NCI-H345 (cell line): ENCODE data around the gene PRR22.
A peak's percentile ranks its signal among the peaks of the same experiment; 100 is the strongest.

Experiments
- DNase-seq: peaks from one replicate; lab custom pipeline; 2025; lab: John Stamatoyannopoulos, UW

The PRR22 gene

DNA sequence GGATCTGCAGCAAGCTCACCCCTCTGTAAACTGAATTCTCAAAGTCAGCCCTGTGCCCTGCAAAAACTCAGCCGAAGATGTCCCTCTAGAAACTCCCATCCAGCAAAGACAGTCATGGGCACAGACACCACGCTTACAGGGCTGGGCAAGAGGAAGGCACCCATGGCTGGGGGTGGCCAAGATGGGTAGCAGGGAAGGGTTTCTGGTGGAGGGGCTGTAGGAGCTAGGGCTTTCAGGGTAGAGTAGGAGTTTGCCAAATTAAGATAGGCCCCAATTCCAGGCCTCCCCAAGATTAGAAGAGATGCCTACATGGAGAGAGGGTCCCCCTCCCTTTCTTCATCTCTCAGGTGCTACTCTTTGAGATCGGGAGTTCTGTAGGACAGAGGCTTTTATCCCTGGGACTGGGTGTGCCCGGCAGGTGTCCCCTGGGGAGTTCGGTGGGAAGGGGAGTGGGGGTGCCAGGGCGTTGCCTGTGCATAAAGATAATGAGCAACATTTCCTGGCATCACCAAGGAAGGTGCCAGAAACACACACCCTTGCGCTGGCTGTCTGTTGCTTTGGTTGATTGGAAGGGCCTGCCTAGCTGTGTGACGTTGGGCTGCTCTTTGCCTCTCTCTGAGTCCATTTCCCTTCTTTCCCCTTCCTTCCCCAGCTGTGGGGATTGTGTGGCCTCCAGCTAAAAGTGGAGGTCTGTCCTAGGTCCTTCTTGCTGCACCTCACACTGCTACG is 29.7 kb upstream of the PRR22 start:
- no peak for DNase-seq

DNA sequence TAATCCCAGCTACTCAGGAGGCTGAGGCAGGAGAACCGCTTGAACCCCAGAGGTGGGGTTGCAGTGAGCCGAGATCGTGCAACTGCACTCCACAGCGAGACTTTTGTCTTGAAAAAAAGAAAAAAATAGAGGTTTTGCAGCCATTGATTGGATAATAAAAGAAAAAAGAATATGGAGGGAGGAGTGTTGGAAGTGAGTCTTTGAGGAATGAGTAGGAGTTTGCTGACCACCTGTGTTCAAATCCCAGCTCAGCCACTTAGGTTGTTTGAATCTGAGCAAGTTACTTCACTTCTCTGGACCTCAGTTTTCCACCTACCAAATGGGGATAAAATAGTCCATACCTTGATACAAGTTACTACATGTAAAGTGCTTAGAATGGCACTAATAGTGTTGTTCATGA is 26.6 kb upstream of the PRR22 start:
- no peak for DNase-seq

GRCh38 chr19:5809469-5809868 is 24.9 kb upstream of the PRR22 start:
- no peak for DNase-seq

GRCh38 chr19:5809053-5809452 is 24.5 kb upstream of the PRR22 start:
- no peak for DNase-seq

GRCh38 chr19:5808120-5808816 is 23.7 kb upstream of the PRR22 start:
- no peak for DNase-seq

DNA sequence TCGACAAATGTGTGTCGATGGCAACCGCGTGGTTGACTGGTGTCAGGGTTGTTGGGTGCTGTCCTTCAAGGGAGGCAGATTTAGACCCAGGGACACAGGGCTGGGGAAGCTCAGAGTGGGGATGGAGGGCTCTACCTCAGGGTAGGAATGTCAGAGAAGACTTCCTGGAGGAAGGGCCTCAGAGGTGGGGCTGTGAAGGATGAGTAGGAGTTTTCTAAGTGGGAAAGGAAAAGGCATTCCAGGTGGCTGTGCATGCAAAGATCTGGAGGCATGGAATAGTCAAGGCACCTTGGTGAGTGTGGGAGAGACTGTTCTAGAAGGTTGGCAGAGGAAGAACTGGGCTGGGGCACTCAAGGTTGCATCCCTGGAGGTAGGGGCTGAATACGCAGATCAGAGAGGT is 22.4 kb upstream of the PRR22 start:
- DNase-seq = no peak

GRCh38 chr19:5806133-5806489 is 21.6 kb upstream of the PRR22 start:
- no peak for DNase-seq

DNA sequence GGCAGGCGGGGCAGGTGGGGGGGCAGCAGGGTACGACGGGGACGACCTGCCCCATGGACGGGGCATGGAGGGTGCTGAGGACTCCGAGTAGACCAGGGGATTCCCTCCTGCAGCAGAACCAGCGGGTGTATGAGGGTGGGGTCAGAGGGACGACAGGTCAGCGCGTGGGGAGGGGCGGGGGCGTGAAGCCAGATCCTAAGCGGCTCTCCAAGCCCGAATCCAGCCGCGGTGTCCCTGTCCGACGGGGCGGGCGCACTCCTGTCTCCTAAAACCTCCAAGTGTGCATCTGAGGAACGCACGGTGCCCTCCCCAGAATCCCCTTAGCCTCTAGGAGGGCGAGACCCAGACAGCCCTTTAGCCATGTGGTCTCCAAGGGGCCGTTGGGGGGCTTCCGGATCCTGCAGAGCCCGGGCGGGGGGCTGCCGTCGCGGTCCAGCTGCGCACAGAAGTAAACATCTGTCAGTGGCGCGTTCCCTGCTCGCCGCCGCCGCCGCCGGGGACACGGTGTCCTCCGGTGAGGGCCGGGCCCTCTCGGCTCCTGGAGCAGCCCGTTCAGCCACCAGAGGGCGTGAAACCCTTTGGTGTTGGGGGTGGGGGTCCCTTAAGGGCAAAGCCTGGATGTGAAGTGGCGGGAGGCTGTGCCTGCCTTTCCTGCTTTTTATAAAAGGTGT is 21.1 kb upstream of the PRR22 start:
- peak; percentile 81 for DNase-seq

DNA sequence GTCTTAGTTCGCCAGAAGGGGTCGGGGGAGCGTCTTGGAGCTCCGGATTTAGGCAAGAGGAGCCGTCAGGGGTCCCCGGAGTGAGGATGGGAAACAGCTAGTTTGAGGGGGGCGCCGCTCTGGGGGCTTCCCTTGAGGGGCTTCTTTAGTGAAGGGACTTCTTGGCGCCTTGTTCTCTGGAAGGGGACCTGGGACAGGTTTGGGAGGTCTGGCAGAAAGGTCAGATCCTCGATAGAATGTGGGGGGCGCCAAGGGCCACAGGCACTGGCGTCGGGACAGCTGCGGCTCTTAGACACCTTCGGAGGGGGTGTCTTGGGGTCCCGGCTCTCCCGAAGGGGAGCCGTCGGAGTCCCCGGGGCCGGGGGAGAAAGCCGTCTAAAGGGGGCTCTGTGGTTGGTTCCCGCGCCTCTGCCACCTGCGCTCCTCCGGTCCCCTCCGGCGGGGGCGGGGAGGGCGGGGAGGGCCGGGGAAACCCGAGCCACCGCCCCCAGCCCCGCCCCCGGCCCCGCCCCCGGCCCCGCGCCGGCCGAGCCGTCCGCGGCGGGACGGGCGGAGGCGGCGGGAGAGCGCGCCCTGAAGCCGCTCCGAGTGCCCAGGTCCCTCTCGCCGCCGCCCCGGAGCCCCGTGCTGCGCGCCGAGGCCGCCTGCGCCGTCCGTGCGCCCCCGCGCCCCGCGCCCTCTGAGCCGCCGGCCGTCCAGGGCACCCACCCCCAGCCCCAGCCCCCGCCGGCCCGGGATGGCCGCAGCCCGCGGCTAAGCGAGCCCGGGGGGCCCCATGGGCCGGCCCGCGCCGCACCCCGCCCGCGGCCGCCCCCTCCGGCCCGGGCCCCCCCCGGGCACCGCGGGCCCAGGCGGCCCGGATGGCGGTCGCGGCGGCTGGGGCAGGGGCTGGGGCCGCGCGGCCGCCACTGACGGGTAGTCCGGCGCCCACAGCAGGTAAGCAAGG is 20.2 kb upstream of the PRR22 start, which contains the start of gene NRTN:
TSS of gene NRTN (plus strand) at position 552 of the 946 bp plus-strand sequence. CDS start 19,099 bp downstream, outside the sequence.
- DNase-seq = peak; percentile 68

DNA sequence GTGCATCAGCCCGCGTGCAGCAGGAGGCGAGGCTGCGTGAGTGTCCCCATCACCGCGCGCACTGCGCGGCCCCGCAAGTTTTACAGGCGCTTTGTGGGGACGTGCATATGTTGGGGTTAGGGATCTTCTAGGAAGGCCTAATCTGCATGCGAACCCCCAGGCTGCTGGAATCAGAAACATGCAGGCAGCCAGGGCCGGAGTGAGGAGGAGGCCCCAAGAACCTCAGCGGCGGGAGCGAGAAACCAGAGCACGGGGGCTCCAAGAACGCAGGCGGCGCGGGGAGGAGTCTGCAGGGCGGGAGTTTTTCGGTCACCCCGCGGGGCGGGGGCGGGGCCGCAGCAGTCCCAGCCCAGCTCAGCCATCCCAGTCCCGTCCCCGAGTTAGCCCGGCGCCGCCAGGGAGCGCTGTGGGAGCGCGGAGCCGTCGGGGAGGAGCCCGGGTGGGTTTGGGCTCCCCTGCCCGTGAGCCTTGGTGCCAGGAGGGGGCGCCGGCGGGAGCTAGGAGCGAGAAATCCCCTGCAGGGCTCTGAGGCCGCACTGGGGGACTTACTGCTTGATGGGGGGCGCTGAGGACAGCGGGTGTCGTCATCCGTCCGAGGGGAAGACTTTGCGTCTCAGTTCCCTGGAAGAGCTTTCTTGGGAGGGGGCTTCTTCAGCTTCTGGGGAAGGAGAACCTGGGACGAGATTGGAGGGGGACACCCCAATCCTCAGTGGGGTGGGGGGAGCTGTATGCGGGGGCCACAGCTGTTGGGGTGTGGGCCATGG is 19.4 kb upstream of the PRR22 start:
- DNase-seq = peak; percentile 96

- DNase-seq = no peak
Observed at GRCh38 chr19:5803441-5803751, 18.9 kb upstream of the PRR22 start.

GRCh38 chr19:5801796-5802619 is 17.5 kb upstream of the PRR22 start:
- DNase-seq = no peak

- no peak for DNase-seq
Observed at GRCh38 chr19:5800361-5801270, 16.1 kb upstream of the PRR22 start.

DNA sequence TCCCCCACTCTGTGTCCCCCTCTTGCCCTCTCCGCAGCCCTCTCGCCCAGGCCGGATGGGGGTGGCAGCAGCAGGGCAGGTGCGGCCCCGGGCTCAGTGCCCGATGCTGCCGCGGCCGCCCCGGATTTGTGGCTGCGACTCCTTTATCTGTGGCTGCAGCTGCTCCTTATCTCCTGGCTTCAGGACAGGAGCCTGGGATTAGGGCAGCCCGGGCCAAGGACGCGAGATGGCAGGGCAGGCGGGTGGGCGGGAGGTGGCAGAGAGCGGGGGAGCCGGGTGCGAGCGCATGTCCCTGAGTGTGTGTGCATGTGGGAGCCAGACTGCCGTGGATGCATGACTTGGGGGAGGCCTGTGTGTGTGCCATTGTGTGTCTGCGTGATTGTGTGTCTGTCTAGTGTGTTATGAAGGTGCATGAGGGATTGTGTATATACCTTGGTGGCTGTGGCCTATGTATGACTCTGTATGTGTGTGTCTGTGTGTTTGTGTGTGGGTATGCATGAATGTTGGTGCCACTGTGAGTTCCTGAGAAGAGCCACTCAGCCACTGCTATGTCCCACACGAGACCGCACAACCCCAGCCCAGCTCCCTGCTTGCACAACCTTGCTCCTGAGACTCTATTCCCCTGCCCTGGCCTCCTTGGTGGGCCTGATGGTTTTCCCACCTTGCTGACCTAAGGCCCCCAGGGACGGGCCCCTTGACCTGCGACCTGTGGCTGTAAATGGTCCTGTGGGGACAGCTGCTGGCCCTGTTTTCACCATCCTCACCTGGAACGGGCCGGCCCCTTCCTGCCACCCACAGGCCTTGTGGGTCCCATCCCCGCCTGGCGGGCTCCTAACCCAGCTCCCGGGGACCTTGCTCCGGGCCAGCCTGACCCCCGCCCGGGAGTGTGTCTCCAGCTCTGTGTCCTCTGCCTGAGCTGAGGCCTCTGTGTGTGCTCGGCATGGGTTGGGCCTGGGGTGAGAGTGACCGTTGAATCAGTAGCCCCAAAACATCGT is 15.0 kb upstream of the PRR22 start:
- DNase-seq = no peak

DNA sequence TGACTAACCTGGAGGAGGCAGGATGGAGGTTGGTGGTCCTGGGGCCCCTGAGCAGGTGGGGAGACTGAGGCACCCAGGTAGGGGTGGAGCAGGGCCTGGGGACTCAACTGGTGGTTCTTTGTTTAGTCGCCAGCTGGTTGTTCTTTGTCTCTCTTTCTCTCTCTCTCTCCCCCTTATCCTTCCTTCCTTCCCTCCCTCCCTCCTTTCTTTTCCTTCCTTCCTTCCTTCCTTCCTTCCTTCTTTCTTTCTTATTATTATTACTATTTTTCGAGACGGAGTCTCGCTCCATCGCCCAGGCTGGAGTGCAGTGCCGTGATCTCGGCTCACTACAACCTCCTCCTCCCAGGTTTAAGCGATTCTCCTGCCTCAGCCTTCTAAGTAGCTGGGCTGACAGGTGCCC is 13.7 kb upstream of the PRR22 start:
- no peak for DNase-seq

DNA sequence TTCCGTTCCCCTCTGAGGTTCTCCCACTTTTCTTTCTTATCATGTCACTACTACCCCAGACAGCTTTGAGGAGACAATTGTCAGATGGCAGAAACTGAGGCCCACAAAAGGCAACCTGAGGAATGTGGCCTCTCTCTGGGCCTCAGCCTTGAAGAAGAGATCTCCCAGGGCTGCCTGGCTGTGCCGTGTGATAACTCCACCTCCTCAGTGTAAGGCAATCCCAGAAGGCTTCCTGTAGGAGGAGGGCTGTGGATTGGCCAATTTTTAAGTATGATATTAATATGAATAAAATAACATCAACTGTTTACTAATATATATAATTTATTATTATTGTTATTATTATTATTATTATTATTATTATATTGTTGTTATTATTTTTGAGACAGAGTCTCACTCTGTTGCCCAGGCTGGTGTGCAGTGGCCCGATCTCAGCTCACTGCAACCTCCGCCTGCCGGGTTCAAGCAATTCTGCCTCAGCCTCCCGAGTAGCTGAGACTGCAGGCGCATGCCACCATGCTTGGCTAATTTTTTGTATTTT is 10.9 kb upstream of the PRR22 start:
- DNase-seq = no peak

- DNase-seq = no peak
Observed at GRCh38 chr19:5793188-5793587, 8.6 kb upstream of the PRR22 start.

DNA sequence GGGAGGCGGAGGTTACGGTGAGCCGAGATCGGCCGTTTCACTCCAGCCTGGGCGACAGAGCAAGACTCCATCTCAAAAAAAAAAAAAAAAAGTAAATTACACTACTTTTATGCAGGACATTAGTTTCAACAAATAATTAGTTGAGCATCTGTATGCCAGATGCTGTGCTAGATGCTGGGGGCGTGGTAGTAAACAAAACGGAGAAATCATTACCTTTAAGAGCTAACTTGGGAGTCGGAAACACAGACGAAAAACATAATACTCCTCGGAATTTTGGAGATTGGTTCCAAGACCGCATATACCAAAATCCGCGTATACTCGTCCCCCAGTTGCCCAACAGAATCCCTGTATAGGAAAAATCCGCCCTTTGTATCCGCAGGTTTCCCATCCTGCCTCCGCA is 7.7 kb upstream of the PRR22 start:
- no peak for DNase-seq
